ENCODE measurements around the gene CACNB2.

The CACNB2 gene

DNA sequence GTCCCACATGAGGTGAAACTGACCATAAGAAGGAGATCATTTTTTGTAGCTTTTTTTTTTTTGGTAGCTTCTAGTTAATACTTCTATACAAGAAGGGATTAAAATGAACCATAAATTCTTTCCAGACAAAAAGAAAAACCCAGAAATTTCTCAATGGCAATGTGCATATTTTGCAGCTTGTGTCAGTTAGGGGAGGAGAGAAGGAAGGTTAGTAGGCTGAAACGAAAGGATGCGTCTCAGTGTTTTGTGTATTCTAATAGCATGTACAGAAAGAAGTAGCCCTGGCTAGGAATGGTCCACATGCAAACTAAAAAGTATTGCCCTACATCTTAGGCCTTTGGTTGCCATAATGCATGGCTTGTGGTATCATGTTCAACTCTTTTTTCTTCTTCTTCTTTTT lies 90.6 kb downstream of the CACNB2 start:
- peak; percentile 40 for DNase-seq (ENCODE audit: low spot score)

DNA sequence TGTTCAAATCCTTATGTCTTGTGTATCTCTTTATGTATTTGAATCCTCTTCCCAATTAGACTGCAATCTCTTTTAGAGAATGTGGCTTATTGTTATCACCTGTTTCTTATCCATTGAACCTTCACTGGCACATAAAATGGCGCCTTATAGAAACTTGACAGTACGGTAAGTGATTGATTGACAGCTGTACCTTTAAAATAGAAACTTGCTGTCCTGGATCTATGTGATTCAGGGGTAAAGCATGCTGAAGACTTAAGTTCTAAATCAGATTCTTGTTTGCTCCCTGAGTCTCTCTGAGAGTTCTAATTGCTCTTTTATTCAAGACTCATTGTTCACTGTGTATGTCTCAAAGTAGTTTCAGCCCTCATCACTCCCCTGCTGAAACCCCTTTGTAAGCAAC lies 91.3 kb downstream of the CACNB2 start:
- DNase-seq (ENCODE audit: low spot score), result no peak

GRCh38 chr10:18233775-18234174 lies 93.6 kb downstream of the CACNB2 start:
- DNase-seq (ENCODE audit: low spot score), result no peak

GRCh38 chr10:18235477-18235876 lies 95.3 kb downstream of the CACNB2 start:
- no peak for DNase-seq (ENCODE audit: low spot score)

- DNase-seq (ENCODE audit: low spot score), result no peak
Observed at GRCh38 chr10:18236756-18237155, 96.5 kb downstream of the CACNB2 start.

DNA sequence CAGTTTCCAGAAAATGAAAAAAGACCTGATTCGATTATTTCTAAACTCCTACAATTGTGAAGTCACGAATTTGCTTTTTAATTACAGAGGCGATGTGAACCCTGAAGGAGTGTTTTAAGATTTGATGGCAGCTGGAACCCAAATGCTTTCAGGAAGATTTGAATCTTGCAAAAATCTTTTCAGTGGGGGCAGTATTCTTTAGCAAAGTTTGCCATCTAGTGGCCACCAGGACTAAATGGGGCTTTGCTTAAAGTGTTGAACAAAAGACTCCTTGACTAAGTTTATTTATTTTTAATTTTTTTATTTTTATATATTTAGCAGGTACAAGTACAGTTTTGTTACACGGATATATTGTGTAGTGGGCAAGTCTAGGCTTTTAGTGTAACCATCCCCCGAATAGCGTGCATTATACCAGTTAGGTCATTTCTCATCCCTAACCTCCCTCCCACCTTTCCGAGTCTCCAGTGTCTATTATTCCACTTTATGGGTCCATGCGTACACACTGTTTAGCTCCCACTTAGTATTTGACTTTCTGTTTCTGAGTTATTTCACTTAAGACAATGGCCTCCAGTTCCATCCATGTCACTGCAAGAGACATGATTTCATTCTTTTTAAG lies 98.8 kb downstream of the CACNB2 start:
- DNase-seq (ENCODE audit: low spot score), result peak; percentile 65

GRCh38 chr10:18240185-18240882 lies 100.1 kb downstream of the CACNB2 start:
- DNase-seq (ENCODE audit: low spot score), result no peak

- DNase-seq (ENCODE audit: low spot score), result no peak
Observed at GRCh38 chr10:18246967-18247366, 106.7 kb downstream of the CACNB2 start.

DNA sequence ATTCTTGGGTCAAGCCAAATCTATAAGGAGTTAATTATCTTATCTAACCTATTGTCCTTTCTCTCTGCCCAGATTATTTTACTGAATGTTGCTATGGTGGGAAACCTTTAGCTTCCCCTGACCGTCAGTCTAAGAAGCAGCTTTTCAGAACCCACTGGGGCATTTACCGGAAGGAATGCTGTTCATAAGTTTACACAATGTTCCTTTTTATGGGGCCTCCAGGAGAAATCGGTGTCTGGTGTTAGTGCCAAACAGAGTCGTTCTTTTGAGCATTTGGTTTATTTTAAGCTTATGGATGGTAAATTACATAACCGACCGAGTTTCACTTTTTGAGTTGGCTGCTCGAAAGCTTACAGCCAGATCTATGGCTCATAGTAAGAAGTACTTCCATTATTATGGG lies 111.9 kb downstream of the CACNB2 start:
- DNase-seq (ENCODE audit: low spot score), result no peak

DNA sequence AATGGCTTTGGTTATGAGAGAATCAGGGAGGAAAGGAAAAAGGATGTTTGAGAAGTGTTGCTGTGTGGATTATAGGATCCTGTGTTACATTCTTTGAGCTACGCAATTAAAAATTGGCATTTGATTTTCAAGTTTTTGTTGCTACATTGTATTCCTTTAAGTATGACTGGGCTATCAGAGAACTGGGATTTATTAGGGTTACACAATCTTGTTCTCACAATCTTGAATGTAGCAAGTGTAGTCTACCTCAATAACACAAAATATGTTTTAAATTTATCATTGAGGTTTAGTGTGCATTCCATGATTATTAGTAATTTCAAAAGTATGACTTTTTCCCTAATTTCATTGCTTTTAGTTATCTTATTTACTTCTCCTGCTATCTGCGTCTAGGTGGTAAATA lies 113.9 kb downstream of the CACNB2 start:
- no peak for DNase-seq (ENCODE audit: low spot score)

- DNase-seq (ENCODE audit: low spot score), result no peak
Observed at GRCh38 chr10:18254692-18255091, 114.5 kb downstream of the CACNB2 start.

DNA sequence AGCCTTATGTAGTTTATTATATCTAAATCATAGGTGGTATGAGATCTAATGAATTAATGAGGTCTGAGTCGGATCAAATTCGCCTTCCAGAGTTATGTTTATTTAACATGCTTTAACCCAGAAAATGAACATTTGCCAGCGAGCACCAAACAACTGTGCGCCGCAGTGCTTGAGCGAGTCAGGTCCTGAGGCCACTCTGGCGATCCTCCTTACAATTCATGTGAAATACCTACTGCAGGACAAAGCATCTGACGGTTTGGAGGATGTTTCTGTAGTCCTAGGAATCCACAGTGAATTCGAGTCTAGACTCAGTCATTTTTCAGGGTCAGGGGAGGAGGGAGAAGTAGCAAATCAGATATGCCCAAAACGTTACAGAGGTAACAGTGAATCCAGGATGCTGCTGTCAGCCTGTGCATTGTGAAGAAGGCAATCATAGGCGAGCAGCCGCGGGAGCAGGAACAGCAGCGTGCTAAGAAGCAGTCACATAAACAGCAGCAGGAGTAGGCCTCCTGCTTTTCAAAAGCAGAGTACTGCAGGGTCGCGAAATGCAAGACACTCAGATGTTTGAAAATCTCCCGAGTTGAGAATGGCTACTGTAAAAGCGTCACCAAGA lies 120.2 kb downstream of the CACNB2 start:
- no peak for DNase-seq (ENCODE audit: low spot score)

- DNase-seq (ENCODE audit: low spot score), result no peak
Observed at GRCh38 chr10:18261063-18261610, 120.9 kb downstream of the CACNB2 start.

- DNase-seq (ENCODE audit: low spot score), result no peak
Observed at GRCh38 chr10:18261768-18262231, 121.6 kb downstream of the CACNB2 start.

DNA sequence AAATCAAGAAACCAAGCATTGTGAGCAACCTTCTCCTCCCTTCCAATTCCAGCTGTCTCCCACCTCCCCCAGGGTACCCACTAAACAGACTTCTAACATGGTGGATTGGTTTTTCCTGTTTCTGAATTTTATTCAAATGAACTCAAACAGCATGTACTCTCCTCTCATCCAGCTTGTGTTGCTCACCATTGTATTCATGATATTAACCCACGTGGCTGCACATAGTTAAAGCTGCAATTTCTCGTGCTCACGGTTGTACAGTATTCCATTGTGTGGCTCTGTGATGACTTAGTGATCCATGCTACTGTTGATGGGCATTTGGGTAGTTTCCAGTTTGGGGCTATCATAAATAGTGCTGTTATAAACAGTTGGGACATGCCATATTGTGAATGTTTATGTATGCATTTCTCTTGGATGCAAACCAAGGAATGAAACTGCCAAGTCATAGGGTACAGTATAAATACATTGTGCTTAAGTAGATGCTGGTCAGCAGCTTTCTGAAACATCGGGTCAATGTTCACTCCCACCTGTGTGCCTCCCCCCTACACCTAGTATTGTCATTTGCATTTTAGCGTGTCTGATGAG lies 124.3 kb downstream of the CACNB2 start:
- DNase-seq (ENCODE audit: low spot score), result no peak

DNA sequence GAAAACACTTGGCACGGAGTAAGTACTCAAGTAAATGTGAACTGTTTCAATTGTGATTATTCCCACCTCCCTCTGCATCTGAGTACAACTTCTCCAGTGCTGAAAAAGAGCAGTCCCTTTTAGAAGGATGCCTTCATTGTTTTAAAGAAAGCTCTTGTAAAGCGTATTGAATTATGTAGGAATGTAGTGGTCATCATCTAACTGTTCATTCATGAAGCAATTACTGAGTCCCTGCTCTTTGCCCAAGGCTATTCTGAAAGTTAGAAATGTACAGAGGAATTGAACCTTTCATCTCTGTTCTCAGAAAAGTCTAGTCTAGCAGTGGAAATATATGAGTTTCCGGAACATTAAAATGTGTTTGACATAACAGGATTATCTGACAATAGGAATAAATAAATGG lies 127.8 kb downstream of the CACNB2 start:
- no peak for DNase-seq (ENCODE audit: low spot score)

- no peak for DNase-seq (ENCODE audit: low spot score)
Observed at GRCh38 chr10:18271491-18271890, 131.3 kb downstream of the CACNB2 start.

GRCh38 chr10:18273039-18273438 lies 132.8 kb downstream of the CACNB2 start:
- no peak for DNase-seq (ENCODE audit: low spot score)

- no peak for DNase-seq (ENCODE audit: low spot score)
Observed at GRCh38 chr10:18278181-18278580, 138.0 kb downstream of the CACNB2 start.

DNA sequence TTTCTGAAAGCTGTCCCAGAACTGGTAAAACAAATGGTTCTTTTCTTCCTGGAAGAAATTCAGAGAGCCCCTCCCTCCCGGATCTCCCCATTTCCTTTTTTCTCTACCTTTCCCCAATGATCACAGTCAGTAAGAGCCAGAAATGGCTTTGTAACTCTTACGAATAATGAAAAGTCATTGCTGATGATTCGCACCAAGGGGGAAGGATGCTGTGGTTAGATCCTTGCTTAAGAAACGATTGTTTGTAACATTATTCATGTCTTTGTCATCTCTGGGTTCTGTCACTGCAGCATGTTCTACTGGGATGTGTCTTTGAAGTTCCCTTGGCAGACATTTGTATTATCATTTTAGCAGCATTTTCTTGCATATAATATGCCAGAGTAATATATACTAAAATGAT lies 138.9 kb downstream of the CACNB2 start:
- DNase-seq (ENCODE audit: low spot score), result peak; percentile 18

- DNase-seq (ENCODE audit: low spot score), result no peak
Observed at GRCh38 chr10:18282094-18282493, 141.9 kb downstream of the CACNB2 start.

- DNase-seq (ENCODE audit: low spot score), result no peak
Observed at GRCh38 chr10:18290651-18291313, 150.6 kb downstream of the CACNB2 start.
